Skin epidermis (tissue), 12 donors: ENCODE measurements around the gene PCSK4.

Source experiments
- H3K27ac ChIP-seq, 21 experiments: fragments of 200-600 bp; sonication (generic) in 11 of 21; one replicate each; pipeline ENCODE4 v1.5.0; 2020; ENCODE audit warnings: mild to moderate bottlenecking in 3 of 21, inconsistent platforms in 2 of 21, moderate library complexity in 2 of 21
- H3K4me3 ChIP-seq, 7 experiments: fragments of 200-600 bp; sonication (generic) in 2 of 7; one replicate each; pipeline ENCODE4 v1.5.0; 2020; ENCODE audit warnings: inconsistent platforms in 2 of 7, mild to moderate bottlenecking in 2 of 7, moderate library complexity in 1 of 7

PCSK4 gene

GRCh38 chr19:1432507-1432887, 57.7 kb downstream of the PCSK4 start:
- Histone ChIP-seq H3K27ac (no peak overlapping the region), H3K4me3 (no peak overlapping the region)

- Histone ChIP-seq H3K27ac (no peak overlapping the region), H3K4me3 (no peak overlapping the region)
Observed at GRCh38 chr19:1431759-1432506, 58.2 kb downstream of the PCSK4 start.
